Osteoblast (primary cell): Measurements from ENCODE around the gene MFSD11. TPM values are rescaled to one million over a fixed set of nuclear protein-coding genes. Genes with fewer than 3 reads are reported as not detected.

Source experiments
- DNase-seq: peaks from one replicate; pipeline ENCODE4 v3.0.0; 2011; ENCODE audit warnings: low spot score, mixed read lengths; ENCODE audit not compliant: insufficient read length; ENCODE audit errors: missing footprints
- H2AFZ ChIP-seq: 2 replicates; pipeline ENCODE4 v1.6.0; 2011; ENCODE audit warnings: mild to moderate bottlenecking, low read length
- H3K27ac ChIP-seq: 2 replicates; pipeline ENCODE4 v1.5.1; 2011; ENCODE audit warnings: mild to moderate bottlenecking, low read depth, low read length, moderate library complexity
- H3K27me3 ChIP-seq: 2 replicates; pipeline ENCODE4 v1.6.0; 2012; ENCODE audit warnings: mild to moderate bottlenecking, control low read depth, inconsistent platforms, low read length, moderate library complexity; ENCODE audit not compliant: insufficient read depth
- H3K36me3 ChIP-seq: 2 replicates; pipeline ENCODE4 v1.5.1; 2011; ENCODE audit warnings: mild to moderate bottlenecking, low read length, control low read depth, moderate library complexity; ENCODE audit not compliant: insufficient read depth
- H3K4me1 ChIP-seq: 2 replicates; pipeline ENCODE4 v1.5.1; 2011; ENCODE audit warnings: mild to moderate bottlenecking, low read length, control low read depth, moderate library complexity; ENCODE audit not compliant: insufficient read depth
- H3K4me2 ChIP-seq: 2 replicates; pipeline ENCODE4 v1.6.0; 2011; ENCODE audit warnings: mild to moderate bottlenecking, low read length; ENCODE audit not compliant: insufficient read depth
- H3K4me3 ChIP-seq: fragments of 200-600 bp; sonication (generic); 3 replicates; pipeline ENCODE4 v1.5.1; 2012; ENCODE audit warnings: mild to moderate bottlenecking, low read length, inconsistent platforms; ENCODE audit not compliant: insufficient read depth
- H3K79me2 ChIP-seq: 2 replicates; pipeline ENCODE4 v1.6.0; 2012; ENCODE audit warnings: mild to moderate bottlenecking, low read length, control low read depth, inconsistent platforms; ENCODE audit not compliant: insufficient read depth
- H3K9me3 ChIP-seq: 2 replicates; pipeline ENCODE4 v1.5.1; 2011; ENCODE audit warnings: low read depth, low read length, control low read depth
- H4K20me1 ChIP-seq: 2 replicates; pipeline ENCODE4 v1.6.0; 2012; ENCODE audit warnings: mild to moderate bottlenecking, low read length, control low read depth; ENCODE audit not compliant: insufficient read depth
- CTCF ChIP-seq: IDR thresholded peaks from 2 replicates; pipeline ENCODE4 v1.5.1; 2011; ENCODE audit warnings: mild to moderate bottlenecking, low read depth, low read length, moderate library complexity; ENCODE audit errors: extremely low read depth
- total RNA-seq: library from RNA; depleted of rRNA; stranded (reverse); fragments of >200 nt; gene quantifications from 2 replicates; pipeline ENCODE4 v1.2.3, GENCODE V29; 2012

Gene MFSD11
- total RNA-seq, 1 donor, result 42.0 TPM

GRCh38 chr17:76757256-76757655 lies 19.3 kb downstream of the MFSD11 start:
- Histone ChIP-seq H3K79me2 (no peaks in the 10 kb centered on the region), H3K4me1 (no peaks in the 10 kb centered on the region)
- no peak for DNase-seq

DNA sequence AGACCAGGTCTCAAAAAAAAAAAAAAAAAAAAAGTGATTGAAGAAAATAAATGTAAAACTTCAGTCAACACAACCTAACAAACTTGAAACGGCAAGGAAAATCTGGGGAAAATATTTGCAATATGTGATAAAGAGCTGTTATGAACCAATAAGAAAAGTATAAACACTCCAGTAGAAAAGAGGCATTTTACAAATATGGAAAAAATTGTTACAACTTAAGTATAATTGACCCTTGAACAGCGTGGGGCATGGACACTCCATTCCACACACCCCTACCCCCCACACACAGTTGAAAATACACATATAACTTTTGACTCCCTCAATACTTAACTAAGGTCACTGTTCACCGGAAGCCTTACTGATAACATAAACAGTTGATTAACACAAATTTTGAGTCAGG lies 20.7 kb downstream of the MFSD11 start:
- H3K36me3 ChIP-seq, result peaks cover 21% of the 10 kb centered on the region
- H3K79me2 ChIP-seq, result no peaks in the 10 kb centered on the region
- no peaks in the 10 kb centered on the region for H3K27me3 ChIP-seq
- DNase-seq, result no peak
- H3K27ac ChIP-seq, result no peak overlapping the region
- H3K4me3 ChIP-seq, result no peak overlapping the region
- no peak overlapping the region for H2AFZ ChIP-seq
- TF ChIP-seq CTCF, result no peak
- H3K9me3 ChIP-seq, result no peaks in the 10 kb centered on the region
- H4K20me1 ChIP-seq, result no peaks in the 10 kb centered on the region
- H3K4me2 ChIP-seq, result no peak overlapping the region
- H3K4me1 ChIP-seq, result no peaks in the 10 kb centered on the region

More at GRCh38 chr17:76757256-76757655, 19.3 kb downstream of the MFSD11 start:
- Histone ChIP-seq H3K4me2 (no peak overlapping the region), H4K20me1 (no peaks in the 10 kb centered on the region), H3K27me3 (no peaks in the 10 kb centered on the region), H3K4me3 (no peak overlapping the region), H3K36me3 (peaks cover 23% of the 10 kb centered on the region), H2AFZ (no peak overlapping the region), H3K27ac (no peak overlapping the region), H3K9me3 (no peaks in the 10 kb centered on the region)
- TF ChIP-seq CTCF, result no peak

- Histone ChIP-seq H3K9me3 (no peaks in the 10 kb centered on the region), H3K4me2 (peak overlapping the region; percentile 74), H3K27ac (peak overlapping the region; percentile 77), H4K20me1 (no peaks in the 10 kb centered on the region), H2AFZ (peak overlapping the region; percentile 63), H3K4me3 (peak overlapping the region; percentile 52), H3K4me1 (peaks cover 11% of the 10 kb centered on the region), H3K27me3 (no peaks in the 10 kb centered on the region), H3K36me3 (peaks cover 17% of the 10 kb centered on the region), H3K79me2 (no peaks in the 10 kb centered on the region)
- TF ChIP-seq CTCF, result no peak
- peak; percentile 83 for DNase-seq
These were observed 35.1 kb downstream of the MFSD11 start for GRCh38 chr17:76772842-76773525.

GRCh38 chr17:76775021-76775600 lies 37.2 kb downstream of the MFSD11 start:
- H4K20me1 ChIP-seq, result no peaks in the 10 kb centered on the region
- H3K4me1 ChIP-seq, result peaks cover 11% of the 10 kb centered on the region
- H3K79me2 ChIP-seq, result no peaks in the 10 kb centered on the region
- no peak for DNase-seq
- H3K27me3 ChIP-seq, result no peaks in the 10 kb centered on the region
- TF ChIP-seq CTCF, result no peak
- H2AFZ ChIP-seq, result no peak overlapping the region
- H3K4me2 ChIP-seq, result no peak overlapping the region
- H3K4me3 ChIP-seq, result no peak overlapping the region
- H3K36me3 ChIP-seq, result peaks cover 18% of the 10 kb centered on the region
- no peak overlapping the region for H3K27ac ChIP-seq
- H3K9me3 ChIP-seq, result no peaks in the 10 kb centered on the region
